ENCODE measurements around the gene ARPC4. TPM values are rescaled to one million over a fixed set of nuclear protein-coding genes. Genes with fewer than 3 reads are reported as not detected.

Gene ARPC4
- total RNA-seq, 2 donors from 2014 or later = 196 to 204 TPM

DNA sequence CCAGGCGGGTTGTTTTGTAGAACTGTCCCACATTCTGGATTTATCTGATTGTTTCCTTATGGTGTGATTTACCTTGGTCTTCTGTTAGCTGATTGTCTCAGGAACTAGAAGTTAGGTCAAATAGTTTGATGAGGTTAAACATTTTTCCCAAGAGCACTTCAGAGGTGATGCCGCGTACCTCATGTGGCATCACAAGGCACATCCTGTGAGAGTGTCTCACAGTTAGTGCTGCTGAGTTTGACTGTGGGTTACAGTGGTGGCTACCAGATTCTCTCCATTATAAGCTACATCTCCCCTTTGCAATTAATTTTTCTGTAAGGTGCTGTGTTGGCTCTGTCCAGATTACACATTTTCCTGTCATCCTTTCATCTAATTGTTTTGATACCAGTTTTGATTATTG is 38.4 kb downstream of the ARPC4 start:
- H3K27me3 ChIP-seq (replicated peaks; ENCODE audit: insufficient read depth) = no peaks in the 10 kb centered on the region
- no peak overlapping the region for H3K4me3 ChIP-seq
- no peaks in the 10 kb centered on the region for H3K9me3 ChIP-seq
- peaks cover 20% of the 10 kb centered on the region for H3K36me3 ChIP-seq
- TF ChIP-seq, protein P1, sequence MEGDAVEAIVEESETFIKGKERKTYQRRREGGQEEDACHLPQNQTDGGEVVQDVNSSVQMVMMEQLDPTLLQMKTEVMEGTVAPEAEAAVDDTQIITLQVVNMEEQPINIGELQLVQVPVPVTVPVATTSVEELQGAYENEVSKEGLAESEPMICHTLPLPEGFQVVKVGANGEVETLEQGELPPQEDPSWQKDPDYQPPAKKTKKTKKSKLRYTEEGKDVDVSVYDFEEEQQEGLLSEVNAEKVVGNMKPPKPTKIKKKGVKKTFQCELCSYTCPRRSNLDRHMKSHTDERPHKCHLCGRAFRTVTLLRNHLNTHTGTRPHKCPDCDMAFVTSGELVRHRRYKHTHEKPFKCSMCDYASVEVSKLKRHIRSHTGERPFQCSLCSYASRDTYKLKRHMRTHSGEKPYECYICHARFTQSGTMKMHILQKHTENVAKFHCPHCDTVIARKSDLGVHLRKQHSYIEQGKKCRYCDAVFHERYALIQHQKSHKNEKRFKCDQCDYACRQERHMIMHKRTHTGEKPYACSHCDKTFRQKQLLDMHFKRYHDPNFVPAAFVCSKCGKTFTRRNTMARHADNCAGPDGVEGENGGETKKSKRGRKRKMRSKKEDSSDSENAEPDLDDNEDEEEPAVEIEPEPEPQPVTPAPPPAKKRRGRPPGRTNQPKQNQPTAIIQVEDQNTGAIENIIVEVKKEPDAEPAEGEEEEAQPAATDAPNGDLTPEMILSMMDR (IDR thresholded peaks at IDR 0.05) = no peak
- DNase-seq (ENCODE audit: low spot score) = no peak
- no peak overlapping the region for H3K27ac ChIP-seq
- ATAC-seq (ENCODE audit: insufficient number of reproducible peaks, low FRiP score, low read depth) = no peak
- no peaks in the 10 kb centered on the region for H3K4me1 ChIP-seq (ENCODE audit: control insufficient read depth in 1 of 2, low read depth in 2 of 2)

DNA sequence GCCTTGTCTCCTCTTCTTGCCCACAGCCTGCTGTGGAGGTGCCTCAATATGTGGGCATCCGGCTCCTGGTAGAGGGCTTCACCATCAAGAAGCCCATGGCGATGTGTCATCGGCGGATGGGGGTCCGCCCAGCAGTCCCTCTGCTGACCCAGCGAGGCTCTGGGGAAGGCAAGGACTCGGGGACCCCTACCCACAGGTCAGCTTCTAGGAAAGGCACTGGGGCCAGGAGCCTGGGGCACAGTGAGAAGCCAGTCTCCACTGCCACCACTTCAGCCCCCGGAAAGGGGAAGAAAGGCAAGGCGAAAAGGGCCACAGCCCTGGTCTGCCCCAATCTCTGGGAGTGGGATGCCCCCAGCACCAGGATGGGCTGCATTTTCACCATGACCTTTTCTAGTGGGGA is 40.2 kb downstream of the ARPC4 start:
- H3K4me1 ChIP-seq (ENCODE audit: control insufficient read depth in 1 of 2, low read depth in 2 of 2) = no peaks in the 10 kb centered on the region
- no peak overlapping the region for H3K27ac ChIP-seq
- no peaks in the 10 kb centered on the region for H3K9me3 ChIP-seq
- H3K4me3 ChIP-seq = no peak overlapping the region
- peaks cover 20% of the 10 kb centered on the region for H3K36me3 ChIP-seq
- ATAC-seq (ENCODE audit: insufficient number of reproducible peaks, low FRiP score, low read depth) (no peak), DNase-seq (ENCODE audit: low spot score) (no peak)
- H3K27me3 ChIP-seq (replicated peaks; ENCODE audit: insufficient read depth) = no peaks in the 10 kb centered on the region
- TF ChIP-seq, protein P1 (IDR thresholded peaks at IDR 0.05) = no peak

DNA sequence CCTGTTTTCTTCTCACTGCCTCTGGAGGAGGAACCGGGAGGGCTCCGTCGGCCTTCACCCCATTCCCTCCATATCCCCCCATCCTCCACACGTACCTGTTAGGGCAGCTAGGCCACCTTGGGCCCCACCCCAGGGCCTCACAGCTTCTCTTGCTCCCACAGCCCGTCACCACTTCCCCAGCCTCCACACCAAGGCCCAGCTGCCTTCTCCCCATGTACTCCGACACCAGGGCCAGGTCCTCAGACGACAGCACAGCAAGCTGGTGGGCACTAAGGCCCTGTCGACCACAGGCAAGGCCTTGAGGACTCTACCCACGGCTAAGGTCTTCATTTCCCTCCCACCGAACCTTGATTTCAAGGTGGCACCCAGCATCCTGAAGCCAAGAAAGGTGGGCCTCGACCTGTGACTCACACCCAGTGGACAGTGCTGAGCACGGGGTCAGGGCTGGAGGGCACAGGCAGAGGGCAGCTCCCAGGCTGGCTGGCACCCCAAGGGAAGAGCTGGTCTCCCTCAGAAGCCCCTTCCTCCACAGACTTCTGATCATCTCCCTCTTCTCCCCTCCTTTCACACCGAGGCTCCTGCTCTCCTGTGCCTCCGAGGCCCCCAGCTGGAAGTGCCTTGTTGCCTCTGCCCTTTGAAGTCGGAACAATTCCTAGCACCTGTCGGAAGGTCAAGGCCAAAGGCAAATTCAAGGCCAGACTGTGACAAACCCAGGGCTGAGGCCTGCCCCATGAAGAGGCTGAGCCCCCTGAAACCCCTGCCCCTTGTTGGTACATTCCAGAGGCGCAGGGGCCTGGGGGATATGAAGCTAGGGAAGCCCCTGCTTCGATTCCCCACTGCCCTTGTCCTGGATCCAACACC is 41.9 kb downstream of the ARPC4 start:
- Histone ChIP-seq H3K27ac (no peak overlapping the region), H3K9me3 (no peaks in the 10 kb centered on the region), H3K4me3 (no peak overlapping the region), H3K36me3 (peaks cover 17% of the 10 kb centered on the region), H3K4me1 (ENCODE audit: control insufficient read depth in 1 of 2, low read depth in 2 of 2) (no peaks in the 10 kb centered on the region), H3K27me3 (replicated peaks; ENCODE audit: insufficient read depth) (no peaks in the 10 kb centered on the region)
- no peak for DNase-seq (ENCODE audit: low spot score)
- TF ChIP-seq, protein P1 (IDR thresholded peaks at IDR 0.05) = no peak
- ATAC-seq (ENCODE audit: insufficient number of reproducible peaks, low FRiP score, low read depth) = no peak

DNA sequence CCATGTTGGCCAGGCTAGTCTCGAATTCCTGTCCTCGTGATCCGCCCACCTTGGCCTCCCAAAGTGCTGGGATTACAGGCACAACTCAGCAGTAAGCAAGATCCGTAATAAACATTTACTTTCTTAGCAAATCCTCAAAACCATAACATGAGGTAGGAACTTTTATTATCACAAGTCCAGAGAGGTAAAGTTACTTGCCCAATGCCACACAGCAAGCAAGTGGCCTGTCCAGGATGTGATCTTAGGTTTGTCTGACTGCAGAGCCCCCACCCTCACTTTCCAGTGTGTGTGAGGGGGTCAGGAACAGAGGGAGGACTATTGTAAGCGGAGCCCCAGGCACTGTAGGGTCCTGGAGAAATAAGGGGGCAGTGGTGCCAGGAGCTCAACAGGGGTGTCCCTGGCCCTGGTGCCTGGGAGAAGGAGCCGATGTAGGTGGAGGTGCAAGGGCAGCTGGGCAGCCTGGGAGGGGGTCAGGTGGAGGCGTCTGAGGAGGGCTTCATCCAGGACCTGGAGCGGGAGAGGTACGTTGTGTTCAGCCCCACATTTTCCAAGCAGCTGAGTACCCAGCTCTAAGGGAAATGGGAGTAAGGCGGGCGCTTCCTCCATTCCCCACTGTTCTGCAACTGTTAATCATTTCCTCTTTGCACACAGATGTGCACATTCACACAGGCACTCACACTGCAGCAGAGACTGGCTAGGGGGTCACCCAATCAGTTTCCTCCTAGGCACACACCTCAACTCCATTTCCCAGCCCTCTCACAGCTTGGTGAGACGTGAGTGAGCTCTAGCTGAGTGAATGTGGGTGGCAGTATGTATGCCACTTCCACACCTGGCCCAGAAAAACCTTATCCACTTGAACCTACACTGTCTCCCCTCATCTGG is 45.1 kb downstream of the ARPC4 start:
- no peak overlapping the region for H3K27ac ChIP-seq

More for the DNA sequence above, 45.1 kb downstream of the ARPC4 start:
- no peak for DNase-seq (ENCODE audit: low spot score)
- Histone ChIP-seq H3K4me3 (no peak overlapping the region), H3K27me3 (replicated peaks; ENCODE audit: insufficient read depth) (no peaks in the 10 kb centered on the region), H3K36me3 (peaks cover 21% of the 10 kb centered on the region), H3K4me1 (ENCODE audit: control insufficient read depth in 1 of 2, low read depth in 2 of 2) (peaks cover 0 to 5% of the 10 kb centered on the region in 2 donors), H3K9me3 (no peaks in the 10 kb centered on the region)
- ATAC-seq (ENCODE audit: insufficient number of reproducible peaks, low FRiP score, low read depth) = no peak
- TF ChIP-seq, protein P1 (IDR thresholded peaks at IDR 0.05) = no peak
